HFF-Myc (cell line): Measurements from ENCODE around the gene NR1D2.
A peak's percentile ranks its signal among the peaks of the same experiment; 100 is the strongest.
"Not testable (repeated sequence)": the region's sequence is repeated elsewhere in the genome, so short reads cannot be mapped to it uniquely, and the experiment has no call there.

Experiments
- DNase-seq: peaks from one replicate; pipeline ENCODE4 v3.0.0-alpha.2; 2011; ENCODE audit warnings: low read depth; ENCODE audit errors: extremely low read depth
- H3K4me3 ChIP-seq: replicated peaks from 2 replicates; pipeline ENCODE4 v1.5.1; 2011; ENCODE audit warnings: low read depth, mild to moderate bottlenecking, control low read depth, low read length
- CTCF ChIP-seq: IDR thresholded peaks from 2 replicates; pipeline ENCODE4 v1.5.1; 2012; ENCODE audit warnings: mild to moderate bottlenecking, low read depth, low read length, control low read depth; ENCODE audit errors: missing control alignments

NR1D2 gene

GRCh38 chr3:23944861-23945662 lies at the start of gene NR1D2:
Gene NR1D2, plus strand, starts transcription at chr3:23945286. Its CDS starts 293 bp downstream, at chr3:23945579.
- peak within 1 kb of the TSS; percentile 71 for H3K4me3 ChIP-seq
- DNase-seq = no peak
- TF ChIP-seq CTCF = no peak

- no peak for DNase-seq
- H3K4me3 ChIP-seq = no peak overlapping the region
- no peak for TF ChIP-seq CTCF
Observed at GRCh38 chr3:23900744-23901143, 44.3 kb upstream of the NR1D2 start.

GRCh38 chr3:23904545-23904944 lies 40.5 kb upstream of the NR1D2 start:
- H3K4me3 ChIP-seq = no peak overlapping the region
- DNase-seq = no peak
- no peak for TF ChIP-seq CTCF

- no peak for TF ChIP-seq CTCF
- no peak overlapping the region for H3K4me3 ChIP-seq
Observed at GRCh38 chr3:23909341-23909740, 35.7 kb upstream of the NR1D2 start.

GRCh38 chr3:23911397-23911796 lies 33.7 kb upstream of the NR1D2 start:
- no peak for DNase-seq
- TF ChIP-seq CTCF = no peak
- no peak overlapping the region for H3K4me3 ChIP-seq

More at GRCh38 chr3:23909341-23909740, 35.7 kb upstream of the NR1D2 start:
- no peak for DNase-seq

- not testable (repeated sequence) for H3K4me3 ChIP-seq, DNase-seq
Observed at GRCh38 chr3:23912335-23912734, 32.8 kb upstream of the NR1D2 start.

GRCh38 chr3:23913182-23913581 lies 31.9 kb upstream of the NR1D2 start:
- no peak for DNase-seq
- no peak overlapping the region for H3K4me3 ChIP-seq

More at GRCh38 chr3:23913182-23913581, 31.9 kb upstream of the NR1D2 start:
- TF ChIP-seq CTCF = no peak
